ENCODE results near the gene SEPTIN2.
A peak's percentile ranks its signal among the peaks of the same experiment; 100 is the strongest.
"Not testable (repeated sequence)": the region's sequence is repeated elsewhere in the genome, so short reads cannot be mapped to it uniquely, and the experiment has no call there.

The SEPTIN2 gene

DNA sequence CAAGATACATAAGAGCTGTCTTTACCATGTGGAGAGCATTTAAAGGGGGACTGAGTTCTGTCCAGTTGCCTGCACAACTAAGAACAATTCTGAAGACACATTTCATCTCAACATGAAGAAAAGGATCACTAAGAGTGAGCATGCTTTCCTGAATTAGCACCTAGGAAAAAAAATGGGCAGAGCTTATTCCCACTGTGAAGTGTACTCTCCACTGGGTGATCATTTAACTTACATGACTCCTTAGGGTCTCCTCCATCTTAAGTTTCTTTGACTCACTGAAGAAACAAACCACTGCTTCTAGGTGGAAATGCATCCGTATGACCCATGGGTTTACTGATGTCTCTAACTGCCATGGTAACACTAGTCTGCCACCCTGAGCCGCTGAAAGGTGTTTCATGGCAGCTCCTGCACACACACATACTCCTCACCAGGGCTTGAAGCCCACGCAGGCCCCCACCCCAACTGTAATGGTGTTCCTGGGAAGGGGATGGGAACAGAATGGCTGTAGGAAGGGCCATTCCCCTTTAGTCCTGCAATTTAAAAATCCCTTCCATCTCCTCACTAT, 27.3 kb upstream of the SEPTIN2 start:
- DNase-seq = no peak

DNA sequence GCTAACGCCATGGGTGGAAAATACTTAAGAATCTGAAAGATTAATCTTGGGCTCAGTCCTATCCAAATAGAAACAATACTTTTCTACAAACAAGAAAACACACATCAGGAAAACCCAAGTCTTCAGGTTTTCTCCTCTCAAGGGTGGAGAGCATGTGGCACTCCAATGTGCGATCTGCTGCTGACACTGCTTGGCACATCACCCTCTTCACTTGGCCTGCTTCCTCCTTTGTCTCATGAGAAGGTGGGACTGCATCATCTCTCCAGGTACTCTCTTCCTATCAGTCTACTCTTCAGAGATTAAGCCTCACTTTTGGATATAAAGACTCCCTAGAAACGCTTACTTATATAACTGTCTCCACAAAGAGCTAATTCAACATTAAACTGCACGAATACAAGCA, 26.7 kb upstream of the SEPTIN2 start:
- DNase-seq = no peak

DNA sequence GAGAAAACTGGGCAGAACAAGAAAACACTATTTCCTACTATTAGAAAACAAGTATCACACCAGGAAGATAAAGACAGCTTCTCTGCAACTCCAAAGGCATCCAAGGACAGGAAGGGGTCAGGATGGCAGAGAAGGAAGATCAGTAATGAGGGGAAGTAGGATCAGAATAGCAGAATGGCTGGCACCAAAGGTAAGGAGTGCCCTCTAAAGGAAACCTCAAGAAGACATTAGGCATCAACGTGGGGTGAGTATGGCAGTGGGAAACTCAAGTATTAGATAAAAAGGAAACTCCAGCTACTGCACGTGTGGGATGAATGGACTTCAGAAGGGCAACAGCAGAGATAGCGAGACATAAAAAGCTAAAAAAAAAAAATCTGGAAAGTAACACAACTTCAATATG, 26.1 kb upstream of the SEPTIN2 start:
- DNase-seq = no peak

DNA sequence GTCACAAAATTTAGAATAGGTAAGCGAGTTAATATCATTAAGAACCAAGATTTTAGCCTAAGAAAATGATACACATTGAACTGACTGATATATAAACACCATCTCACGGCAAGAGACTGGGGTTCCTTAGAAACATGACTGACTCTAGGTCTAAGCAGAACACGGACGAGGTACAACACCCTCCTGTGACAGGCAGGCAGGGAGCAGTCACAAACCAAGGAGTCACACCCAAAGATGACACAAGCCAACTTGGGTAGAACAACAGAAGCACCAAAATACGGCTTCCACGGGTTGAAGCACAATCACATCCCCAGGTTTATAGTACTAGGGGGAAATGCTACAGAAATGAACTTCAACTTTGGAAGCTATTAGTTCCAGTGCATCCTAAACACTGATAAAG, 24.6 kb upstream of the SEPTIN2 start:
- no peak for DNase-seq

DNA sequence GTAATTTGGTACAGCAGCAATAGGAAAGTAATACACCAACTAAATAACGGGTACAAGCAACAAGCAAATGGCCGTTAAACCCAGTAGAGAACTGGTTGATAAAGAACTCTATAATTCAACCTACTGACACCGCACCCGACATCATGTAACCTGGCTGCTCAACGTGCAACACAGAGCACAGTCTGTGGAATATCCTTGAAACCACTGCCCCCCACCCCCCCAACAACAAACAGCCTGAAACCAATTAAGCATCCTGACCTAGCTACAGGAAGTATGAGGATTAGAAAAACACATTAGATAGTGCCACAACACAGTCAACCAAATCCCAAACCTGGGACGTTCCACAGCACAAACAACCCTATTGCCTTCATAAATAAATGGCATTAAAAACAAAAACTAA, 23.7 kb upstream of the SEPTIN2 start:
- no peak for DNase-seq

DNA sequence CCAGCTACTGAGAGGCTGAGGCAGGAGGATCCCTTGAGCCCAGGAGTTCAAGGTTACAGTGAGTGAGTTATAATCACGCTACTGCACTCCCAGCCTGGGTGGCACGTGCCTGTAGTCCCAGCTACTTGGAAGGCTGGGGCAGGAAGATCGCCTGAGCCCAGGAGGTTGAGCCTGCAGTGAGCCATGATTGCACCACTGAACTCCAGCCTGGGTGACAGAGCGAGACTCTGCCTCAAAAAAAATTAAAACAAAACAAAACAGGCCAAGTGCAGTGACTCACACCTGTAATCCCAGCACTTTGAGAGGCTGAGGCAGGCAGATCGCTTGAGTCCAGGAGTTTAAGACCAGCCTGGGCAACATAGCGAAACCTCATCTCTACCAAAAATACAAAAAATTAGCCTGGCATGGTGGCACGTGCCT, 22.3 kb upstream of the SEPTIN2 start:
- DNase-seq = not testable (repeated sequence)

DNA sequence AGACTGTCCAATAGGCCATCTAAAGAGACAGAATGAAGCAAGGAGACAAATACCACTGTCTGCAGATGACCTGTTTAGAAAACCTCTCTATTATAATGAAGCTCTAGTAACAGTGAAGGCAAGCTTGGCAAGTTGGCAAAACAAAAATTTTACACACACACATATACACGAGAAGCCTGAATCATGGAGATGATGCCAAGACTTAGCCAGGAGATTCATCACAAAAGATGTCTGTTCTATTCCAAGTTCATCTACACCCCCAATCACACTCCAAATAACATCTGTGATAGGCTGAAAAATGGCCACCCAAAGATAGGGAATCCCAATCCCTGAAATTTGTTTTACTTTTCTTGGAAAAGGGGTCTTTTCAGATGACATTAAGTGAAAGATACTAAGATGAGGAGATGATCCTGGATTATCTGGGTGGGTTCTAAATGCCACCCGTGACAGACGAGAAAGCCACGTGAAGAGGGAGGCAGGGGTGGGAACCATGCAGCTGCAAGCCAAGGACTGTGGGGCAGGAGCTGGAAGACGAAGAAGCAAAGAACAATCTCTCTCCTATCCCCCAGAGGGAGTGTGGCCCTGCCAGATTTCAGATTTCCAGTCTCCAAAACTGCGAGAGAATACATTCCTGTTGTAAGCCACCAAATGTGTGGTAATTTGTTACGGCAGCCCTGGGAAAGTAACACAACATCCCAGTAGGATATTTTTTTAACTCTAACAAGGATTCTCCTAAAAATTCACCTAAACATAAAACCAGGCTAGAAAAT, 20.2 kb upstream of the SEPTIN2 start:
- DNase-seq = no peak

DNA sequence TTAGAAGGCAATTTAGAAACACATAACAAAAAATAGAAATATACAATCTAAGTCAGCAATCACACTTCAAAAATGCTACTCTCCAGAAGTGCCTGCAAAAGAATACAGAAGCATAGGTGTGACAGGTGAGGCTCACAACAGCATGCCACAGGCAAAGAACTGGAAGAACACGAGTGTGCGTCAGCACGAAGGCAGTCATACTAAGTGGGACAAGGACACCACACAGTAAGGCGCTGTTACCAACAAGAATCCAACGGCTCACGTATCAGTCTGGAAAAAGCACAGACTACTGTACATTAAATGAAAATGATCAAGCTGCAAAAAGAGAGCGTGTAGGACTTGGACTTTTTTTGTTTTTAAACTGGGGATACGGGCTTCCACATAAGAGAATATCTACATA, 19.0 kb upstream of the SEPTIN2 start:
- no peak for DNase-seq

DNA sequence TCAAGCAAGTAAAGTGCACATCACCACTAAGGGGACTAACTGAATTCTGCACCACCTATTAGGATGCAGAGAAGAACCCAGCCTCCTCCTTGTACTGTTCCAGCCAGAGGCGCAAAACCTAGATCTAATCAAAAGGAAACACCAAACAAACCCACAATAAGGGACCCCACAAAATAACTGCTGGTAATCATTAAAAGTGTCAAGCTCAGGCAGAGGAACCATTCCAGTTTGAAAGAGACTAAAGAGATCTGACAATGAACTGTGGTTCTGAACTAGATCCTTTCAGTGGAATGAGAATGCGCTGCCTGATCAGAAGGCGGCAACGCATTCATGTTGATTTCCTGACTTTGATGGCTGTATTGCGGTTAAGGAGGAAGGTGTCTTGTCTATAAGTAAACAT, 17.1 kb upstream of the SEPTIN2 start:
- peak; percentile 26 to 61 for DNase-seq

DNA sequence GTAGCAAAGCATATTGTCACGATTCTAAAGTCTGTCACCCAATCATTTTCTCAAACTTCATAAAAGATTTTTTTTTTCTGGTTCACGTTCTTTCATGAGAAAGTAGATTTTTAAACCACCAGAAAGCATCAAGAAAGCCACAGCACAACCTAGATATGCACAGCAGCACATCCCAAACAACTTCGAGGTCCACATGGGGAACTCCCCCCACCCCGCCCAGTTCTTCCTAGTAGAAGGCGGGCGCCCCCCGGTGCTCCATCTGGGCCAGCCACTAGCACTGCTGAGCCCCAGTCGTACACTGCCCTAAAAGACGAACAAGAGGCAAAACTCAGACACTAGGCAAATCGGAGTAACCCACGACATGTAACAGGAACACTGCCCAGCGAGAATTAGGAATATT, 15.7 kb upstream of the SEPTIN2 start:
- peak; percentile 55 to 66 for DNase-seq

DNA sequence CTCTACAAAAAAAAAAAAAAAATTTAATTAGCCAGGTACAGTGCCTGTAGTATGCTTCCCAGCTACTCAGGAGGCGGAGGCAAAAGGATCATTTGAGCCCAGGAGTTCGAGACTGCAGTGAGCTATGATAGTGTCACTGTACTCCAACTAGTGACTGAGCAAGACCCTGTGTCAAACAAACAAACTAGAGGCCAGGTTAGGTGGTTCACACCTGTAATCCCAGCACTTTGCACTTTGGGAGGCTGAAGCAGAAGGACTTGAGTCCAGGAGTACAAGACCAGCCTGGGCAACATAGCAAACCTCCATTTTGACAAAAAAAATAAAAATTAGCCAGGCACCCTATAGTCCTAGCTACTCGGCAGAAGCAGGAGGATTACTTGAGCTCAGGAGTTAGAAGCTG, 13.6 kb upstream of the SEPTIN2 start:
- no peak for DNase-seq

DNA sequence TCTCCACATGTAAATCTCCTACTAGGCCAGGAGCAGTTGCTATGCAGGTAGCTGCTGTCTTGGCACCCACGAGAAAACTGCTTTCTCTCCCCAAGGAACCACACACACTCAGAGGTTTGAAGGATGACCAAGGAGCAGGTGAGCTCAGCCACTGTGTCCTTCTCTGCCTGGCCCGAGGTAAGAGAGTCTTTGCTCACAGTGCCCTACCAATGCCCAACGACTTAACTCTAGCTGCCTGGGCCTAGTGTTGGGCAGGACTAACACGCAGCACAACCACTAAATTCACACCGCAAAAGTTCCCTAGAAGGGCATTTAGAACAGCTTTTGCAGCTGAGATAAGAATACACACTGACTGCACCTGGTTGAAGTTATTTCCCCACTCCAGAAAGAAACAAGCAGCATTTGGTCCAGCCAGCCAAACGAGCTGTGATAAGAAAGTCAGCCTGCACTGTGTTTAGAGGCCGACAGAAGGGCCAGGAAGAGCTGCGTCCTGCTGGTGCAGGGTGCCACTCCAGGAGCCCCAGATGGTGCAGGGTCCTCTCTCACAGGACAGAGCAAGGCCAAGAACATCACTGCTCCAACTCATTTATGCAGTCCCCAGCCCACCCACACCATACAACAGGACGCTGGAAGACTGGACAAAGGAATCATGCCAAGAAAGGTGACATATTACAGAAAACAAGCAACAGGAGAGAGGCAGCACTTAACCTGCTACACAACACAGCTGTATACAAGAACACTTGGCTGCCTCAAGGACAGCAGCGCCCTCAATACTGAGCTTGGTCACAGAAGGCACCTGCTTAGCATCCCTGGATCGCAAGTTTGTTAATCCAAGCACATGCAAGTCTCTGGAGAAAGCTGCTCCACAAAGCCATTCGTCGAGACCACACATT, 12.7 kb upstream of the SEPTIN2 start:
- no peak for DNase-seq

DNA sequence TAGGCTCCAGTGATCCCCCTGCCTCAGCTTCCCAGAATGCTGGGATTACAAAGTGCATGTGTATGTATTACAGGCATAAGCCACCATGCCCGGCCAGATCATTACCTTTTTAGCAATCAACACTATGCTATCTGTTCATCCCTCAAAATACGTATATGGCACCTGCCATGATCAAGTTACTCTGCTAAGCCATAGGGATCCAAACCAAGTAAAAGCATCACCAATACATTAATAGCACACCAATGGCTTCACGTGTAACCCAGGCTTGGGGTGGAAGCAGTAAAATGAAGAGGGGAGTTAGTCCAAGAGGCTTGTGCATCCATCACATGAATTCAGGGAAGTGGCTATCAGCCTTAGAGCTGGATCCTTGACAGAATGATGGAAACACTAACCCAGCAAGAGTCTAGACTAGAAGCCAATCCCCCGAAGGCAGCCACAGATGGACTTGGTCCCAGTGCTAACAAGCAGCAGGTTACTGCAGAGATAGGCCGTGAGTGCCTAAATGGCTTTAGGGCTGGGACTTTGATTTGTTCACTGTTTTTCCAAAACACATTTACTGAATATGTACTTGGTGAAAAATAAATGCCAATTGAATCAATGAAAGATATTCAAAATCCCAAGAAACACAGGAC, 11.6 kb upstream of the SEPTIN2 start:
- no peak for DNase-seq

DNA sequence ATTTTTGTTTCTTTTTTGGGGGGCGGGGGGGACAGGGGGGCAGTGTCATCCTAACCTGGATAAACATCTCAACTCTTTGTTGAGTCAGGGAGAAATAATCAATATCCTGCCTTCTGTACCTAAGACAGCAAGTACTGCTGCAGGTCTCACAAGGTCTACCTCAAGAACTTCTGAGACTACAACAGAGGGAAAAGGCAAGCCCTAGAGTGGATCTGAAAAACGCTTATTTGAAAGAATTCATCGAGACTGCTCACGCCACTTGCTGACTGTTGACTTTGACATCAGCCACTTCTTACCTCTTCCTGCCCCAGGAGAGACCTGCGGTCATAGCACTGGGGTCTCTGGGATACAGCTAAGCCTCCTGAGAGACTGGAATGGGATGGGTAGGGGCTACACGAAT, 8.7 kb upstream of the SEPTIN2 start:
- no peak for DNase-seq

DNA sequence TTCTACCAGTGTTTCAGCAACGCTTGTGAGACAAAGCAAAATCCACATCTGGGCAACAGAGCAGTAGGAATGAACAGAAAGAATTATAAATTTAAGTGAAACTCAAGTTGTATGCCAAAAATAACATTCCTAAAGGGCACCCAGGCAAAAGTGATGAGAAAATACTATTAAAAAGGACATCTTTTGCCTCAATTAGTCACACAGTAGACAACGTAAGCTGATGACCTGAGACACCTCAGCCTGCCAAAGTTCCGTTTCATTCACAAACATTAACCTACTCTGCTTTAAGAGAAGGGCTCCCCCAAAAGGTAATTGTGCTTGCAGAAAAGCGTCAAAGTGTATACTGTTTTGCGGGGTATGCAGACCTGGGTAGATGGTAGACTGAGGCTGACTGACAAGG, 7.5 kb upstream of the SEPTIN2 start:
- DNase-seq = no peak

DNA sequence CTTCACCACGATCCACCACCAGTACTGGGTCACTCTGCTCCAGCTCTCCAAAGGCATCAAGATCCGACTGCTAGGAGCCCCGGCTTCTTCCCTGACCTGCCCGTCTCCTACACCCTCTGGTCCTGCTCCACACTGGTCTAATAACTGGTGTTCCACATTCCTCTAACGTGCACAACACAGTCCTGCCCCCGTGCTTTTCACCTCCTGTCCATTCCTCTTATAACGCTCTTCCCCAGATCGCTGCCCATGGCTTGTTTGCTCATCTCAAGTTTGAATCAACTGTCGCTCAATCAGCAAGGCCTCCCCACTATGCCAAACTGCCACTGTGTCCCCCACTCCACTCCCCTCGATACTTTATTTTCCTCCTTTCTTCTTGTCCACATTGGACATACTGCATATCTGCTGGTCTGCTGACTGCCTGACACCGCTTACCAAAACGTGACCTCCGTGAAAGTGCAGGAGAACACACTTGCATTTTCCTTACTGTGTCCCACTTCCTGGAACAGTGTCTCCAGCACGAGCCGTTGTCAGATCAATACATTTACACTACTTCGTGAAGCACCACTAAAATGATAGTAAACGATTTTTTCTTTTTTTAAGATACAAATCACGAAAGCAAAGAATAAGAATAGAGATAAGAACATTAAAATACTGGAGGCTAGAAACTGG, 6.8 kb upstream of the SEPTIN2 start:
- no peak for DNase-seq

DNA sequence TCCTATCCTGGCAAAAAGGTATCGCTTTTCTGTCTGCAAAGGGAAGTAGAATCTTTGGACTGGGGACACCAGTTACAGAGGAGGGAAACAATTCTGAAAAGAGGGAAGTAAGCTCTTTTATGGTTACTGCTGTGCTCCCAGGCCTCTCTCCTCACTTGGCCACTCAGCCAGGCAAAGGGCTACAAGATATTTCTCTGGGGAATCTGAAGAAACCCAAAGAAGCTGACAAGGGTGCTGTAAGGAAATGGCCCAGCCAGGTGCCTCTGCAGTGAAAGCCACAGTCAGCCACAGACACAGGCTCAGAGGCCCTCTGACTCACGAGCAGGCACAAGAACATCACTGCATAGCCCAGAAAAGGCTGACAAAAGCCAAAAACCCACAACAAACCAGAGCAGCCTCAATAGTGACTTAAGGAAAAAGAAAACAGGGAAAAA, 6.0 kb upstream of the SEPTIN2 start:
- peak; percentile 66 to 72 for DNase-seq

DNA sequence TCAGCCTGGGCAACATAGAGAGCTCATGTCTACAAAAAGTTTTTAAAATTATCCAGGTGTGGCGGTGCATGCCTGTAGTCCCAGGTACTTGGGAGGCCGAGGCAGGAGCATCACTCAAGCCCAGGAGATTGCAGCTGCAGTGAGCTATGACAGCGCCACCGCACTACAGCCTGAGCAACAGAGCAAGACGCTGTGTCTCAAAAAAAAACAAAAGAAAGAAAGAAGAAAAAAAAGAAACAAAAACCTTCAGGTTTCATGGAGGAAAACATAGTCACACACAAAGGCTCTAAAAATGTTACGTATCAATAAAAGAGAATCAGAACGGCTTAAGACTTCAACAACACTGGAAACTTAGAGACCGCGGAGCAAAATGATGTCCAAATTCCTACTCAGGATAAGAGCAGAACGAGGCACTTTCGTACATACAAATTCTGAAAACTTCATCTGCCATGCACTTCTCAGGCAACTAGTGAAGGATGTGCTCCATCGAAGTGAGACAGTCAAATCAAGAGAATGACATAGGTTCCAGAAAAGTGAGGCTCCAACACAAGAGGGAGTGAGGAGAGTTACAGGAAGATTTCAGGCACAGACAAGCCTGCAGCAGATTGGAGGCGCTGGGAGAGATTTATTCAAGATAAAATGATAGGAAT, 4.7 kb upstream of the SEPTIN2 start:
- no peak for DNase-seq

DNA sequence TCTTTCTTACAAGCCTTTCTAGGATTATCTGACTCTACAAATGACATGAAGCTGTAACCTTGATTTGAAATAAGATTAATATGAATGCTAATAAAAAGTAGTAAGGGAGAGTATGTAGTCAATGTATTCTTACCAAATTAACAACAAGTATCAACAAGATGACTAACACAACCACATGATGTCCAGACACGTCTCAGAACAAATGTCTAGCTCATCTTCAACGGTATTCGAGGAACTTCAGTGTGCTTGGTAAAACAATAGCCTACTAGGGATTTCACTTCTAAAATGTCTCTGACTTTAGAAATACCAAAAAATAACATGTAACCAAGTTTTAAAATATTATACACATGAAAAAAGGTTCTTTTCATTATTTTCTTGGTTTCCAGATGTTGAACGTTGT, 3.6 kb upstream of the SEPTIN2 start:
- DNase-seq = no peak

DNA sequence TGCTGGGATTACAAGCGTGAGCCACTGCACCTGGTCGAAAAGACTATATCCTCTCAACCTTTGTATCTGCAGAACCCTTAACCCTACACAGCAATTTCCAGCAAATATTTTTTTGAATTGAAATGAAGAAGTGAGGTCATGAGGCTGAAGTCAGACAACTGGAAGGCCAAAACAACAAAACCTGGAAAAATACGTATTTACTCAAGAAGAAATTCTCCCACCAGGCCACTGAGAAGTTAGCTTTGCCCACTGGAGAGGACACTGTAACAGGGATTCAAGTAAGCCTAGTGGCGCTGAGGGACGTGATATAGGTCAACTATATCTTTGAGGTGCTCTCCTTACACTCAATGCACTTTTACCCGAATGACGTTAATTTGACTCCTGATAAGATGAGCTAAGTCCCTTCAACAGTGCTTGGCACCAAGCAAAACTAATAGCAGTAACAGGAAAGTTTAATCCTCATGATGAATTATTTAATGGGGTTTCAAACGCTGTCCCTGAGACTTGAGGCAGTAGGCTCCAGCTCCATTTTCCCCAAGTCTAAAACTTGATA, 2.1 kb upstream of the SEPTIN2 start:
- DNase-seq = no peak

DNA sequence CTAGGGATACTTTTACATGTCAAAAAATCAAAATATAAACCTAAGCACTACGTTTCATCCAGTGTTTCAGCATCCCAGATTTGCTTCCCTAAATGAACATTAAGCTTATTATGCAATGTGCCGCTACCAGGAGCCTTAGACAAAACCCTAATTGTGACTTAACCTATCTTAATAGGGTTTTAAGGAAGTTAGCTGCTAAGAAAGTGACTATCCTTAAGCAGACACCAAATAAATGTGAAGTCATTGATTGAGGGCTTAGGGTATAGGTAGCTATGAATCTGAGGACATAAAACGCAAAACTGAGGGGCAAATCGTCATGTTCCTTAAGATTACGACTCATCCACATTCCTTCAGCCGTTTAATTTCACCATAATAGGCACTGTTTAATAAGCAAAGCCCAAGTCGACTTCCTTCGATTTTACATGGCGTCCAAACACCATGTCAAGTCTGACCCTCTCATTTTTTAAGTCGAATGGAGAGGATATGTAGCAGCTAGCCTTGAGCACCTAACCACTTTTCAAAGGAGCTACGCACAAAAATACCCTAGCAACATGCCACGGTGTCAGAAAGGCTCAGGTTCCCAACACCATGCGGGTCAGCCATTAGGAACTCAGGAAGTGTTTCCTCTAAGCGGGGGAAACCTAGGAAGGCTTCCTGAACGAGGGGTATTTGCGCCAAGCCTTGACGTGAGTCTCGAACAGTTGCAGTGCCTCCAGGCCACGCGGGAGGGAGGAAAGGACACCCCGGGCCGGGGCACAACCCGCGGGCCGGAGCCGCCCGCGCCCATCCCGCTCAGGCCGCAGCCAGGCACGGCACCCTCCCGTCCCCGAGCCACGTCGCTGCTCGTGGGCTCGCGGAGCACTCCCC, 1.3 kb upstream of the SEPTIN2 start:
- DNase-seq = no peak

Measured in CD4-positive, alpha-beta T cell treated with Interleukin-4 for 1 hour (primary cell).